Measurements from ENCODE around the gene DGKI. TPM values are rescaled to one million over a fixed set of nuclear protein-coding genes. Genes with fewer than 3 reads are reported as not detected.
A peak's percentile ranks its signal among the peaks of the same experiment; 100 is the strongest.

Gene DGKI
- total and polyA plus RNA-seq, 2 donors (not counting 1 experiment from before 2014, with no cell fraction given), result 0.74 to 2.1 TPM

DNA sequence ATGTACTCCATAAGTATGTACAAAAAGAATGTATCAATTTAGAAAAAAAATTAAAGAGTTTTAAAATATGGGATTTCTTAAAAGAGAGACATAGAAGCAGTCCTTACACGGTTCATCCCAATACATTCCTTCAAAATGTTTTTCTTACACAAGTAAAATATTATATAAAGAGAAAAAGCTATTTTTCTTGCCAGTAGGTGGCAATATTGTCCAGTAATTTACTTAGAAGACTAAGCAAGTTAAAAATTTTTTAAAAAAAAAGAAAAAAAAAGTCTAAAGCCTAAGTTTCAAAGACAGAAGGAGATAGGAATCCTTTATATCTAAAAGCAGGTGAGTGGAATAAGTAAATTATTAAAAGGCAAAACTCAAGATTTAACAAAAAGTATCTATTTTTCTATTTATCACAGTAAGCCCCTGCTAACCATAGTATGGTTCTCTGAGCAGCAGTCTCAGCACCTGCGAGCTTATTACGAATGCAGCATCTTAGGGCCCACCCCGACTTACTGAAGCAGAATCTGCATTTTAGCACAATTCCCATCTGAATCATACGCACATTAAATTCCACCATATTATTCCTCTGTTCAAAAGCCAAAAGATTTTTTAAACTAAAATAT is 240.6 kb downstream of the DGKI start:
- Histone ChIP-seq H2AFZ (ENCODE audit: low read length) (no peak overlapping the region), H3K79me2 (ENCODE audit: control insufficient read depth, insufficient read depth, low read length) (no peaks in the 10 kb centered on the region), H3K27ac (ENCODE audit: insufficient read depth, low read length) (no peak overlapping the region), H3K4me3 (replicated peaks in 1 of 4; ENCODE audit: control extremely low read depth in 1 of 4, insufficient read depth in 1 of 4, low read depth in 3 of 4, low read length in 4 of 4) (no peak overlapping the region), H3K9ac (ENCODE audit: insufficient read depth, low read length) (no peak overlapping the region), H3K4me1 (ENCODE audit: control insufficient read depth, extremely low read depth, insufficient read depth, low read length) (no peaks in the 10 kb centered on the region), H3K36me3 (ENCODE audit: control insufficient read depth, insufficient read depth, low read length) (no peaks in the 10 kb centered on the region), H4K20me1 (ENCODE audit: control insufficient read depth, extremely low read depth, insufficient read depth, low read length) (no peaks in the 10 kb centered on the region), H3K27me3 (ENCODE audit: control insufficient read depth, insufficient read depth, low read length) (no peaks in the 10 kb centered on the region), H3K9me3 (ENCODE audit: control insufficient read depth, insufficient read depth, low read depth, low read length) (no peaks in the 10 kb centered on the region), H3K4me2 (ENCODE audit: extremely low read depth, insufficient read depth, low read length) (no peak overlapping the region)
- TF ChIP-seq, protein P1, sequence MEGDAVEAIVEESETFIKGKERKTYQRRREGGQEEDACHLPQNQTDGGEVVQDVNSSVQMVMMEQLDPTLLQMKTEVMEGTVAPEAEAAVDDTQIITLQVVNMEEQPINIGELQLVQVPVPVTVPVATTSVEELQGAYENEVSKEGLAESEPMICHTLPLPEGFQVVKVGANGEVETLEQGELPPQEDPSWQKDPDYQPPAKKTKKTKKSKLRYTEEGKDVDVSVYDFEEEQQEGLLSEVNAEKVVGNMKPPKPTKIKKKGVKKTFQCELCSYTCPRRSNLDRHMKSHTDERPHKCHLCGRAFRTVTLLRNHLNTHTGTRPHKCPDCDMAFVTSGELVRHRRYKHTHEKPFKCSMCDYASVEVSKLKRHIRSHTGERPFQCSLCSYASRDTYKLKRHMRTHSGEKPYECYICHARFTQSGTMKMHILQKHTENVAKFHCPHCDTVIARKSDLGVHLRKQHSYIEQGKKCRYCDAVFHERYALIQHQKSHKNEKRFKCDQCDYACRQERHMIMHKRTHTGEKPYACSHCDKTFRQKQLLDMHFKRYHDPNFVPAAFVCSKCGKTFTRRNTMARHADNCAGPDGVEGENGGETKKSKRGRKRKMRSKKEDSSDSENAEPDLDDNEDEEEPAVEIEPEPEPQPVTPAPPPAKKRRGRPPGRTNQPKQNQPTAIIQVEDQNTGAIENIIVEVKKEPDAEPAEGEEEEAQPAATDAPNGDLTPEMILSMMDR (conservative IDR thresholded peaks at IDR 0.05 in 1 of 2, IDR thresholded peaks at IDR 0.05 in 1 of 2; ENCODE audit: low read depth in 1 of 2, low read length in 2 of 2), result no peak
- no peak for TF ChIP-seq EZH2 (IDR thresholded peaks at IDR 0.05; ENCODE audit: low read length, missing control alignments)
- peak; percentile 50 to 76 for DNase-seq (ENCODE audit: low read depth in 2 of 2)

DNA sequence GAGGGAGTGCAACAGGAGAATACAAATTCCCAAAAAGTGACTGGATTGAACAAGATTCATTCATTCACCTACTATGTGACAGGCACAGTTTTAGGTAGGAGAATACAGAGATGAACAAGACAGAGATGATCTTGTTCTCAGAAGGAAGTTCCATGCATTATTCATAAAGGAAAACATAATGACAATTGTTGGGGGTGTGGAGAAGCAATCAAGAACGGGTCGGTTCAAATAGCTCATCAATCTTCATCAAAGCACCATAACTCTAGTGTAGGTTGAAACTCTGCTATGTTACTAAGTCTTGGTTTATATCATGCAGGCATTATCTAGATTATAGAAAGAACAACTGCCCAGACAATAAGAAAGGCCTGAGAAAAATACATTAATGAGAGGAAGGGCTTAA is 243.7 kb downstream of the DGKI start:
- H3K36me3 ChIP-seq (ENCODE audit: control insufficient read depth, insufficient read depth, low read length), result no peaks in the 10 kb centered on the region
- H4K20me1 ChIP-seq (ENCODE audit: control insufficient read depth, extremely low read depth, insufficient read depth, low read length), result no peaks in the 10 kb centered on the region
- no peak overlapping the region for H3K9ac ChIP-seq (ENCODE audit: insufficient read depth, low read length)
- no peaks in the 10 kb centered on the region for H3K27me3 ChIP-seq (ENCODE audit: control insufficient read depth, insufficient read depth, low read length)
- TF ChIP-seq EZH2 (IDR thresholded peaks at IDR 0.05; ENCODE audit: low read length, missing control alignments), result no peak
- TF ChIP-seq, protein P1 (conservative IDR thresholded peaks at IDR 0.05 in 1 of 2, IDR thresholded peaks at IDR 0.05 in 1 of 2; ENCODE audit: low read depth in 1 of 2, low read length in 2 of 2), result no peak
- H3K27ac ChIP-seq (ENCODE audit: insufficient read depth, low read length), result no peak overlapping the region
- no peak overlapping the region for H3K4me3 ChIP-seq (replicated peaks in 1 of 4; ENCODE audit: control extremely low read depth in 1 of 4, insufficient read depth in 1 of 4, low read depth in 3 of 4, low read length in 4 of 4)
- H3K4me2 ChIP-seq (ENCODE audit: extremely low read depth, insufficient read depth, low read length), result no peak overlapping the region
- no peak for DNase-seq (ENCODE audit: low read depth in 2 of 2)
- no peak overlapping the region for H2AFZ ChIP-seq (ENCODE audit: low read length)
- H3K79me2 ChIP-seq (ENCODE audit: control insufficient read depth, insufficient read depth, low read length), result no peaks in the 10 kb centered on the region
- no peaks in the 10 kb centered on the region for H3K4me1 ChIP-seq (ENCODE audit: control insufficient read depth, extremely low read depth, insufficient read depth, low read length)
- no peaks in the 10 kb centered on the region for H3K9me3 ChIP-seq (ENCODE audit: control insufficient read depth, insufficient read depth, low read depth, low read length)

- no peak overlapping the region for H3K4me3 ChIP-seq (replicated peaks in 1 of 4; ENCODE audit: control extremely low read depth in 1 of 4, insufficient read depth in 1 of 4, low read depth in 3 of 4, low read length in 4 of 4)
- no peak overlapping the region for H3K9ac ChIP-seq (ENCODE audit: insufficient read depth, low read length)
- no peaks in the 10 kb centered on the region for H4K20me1 ChIP-seq (ENCODE audit: control insufficient read depth, extremely low read depth, insufficient read depth, low read length)
- DNase-seq (ENCODE audit: low read depth in 2 of 2), result no peak
- no peaks in the 10 kb centered on the region for H3K27me3 ChIP-seq (ENCODE audit: control insufficient read depth, insufficient read depth, low read length)
- no peak for TF ChIP-seq EZH2 (IDR thresholded peaks at IDR 0.05; ENCODE audit: low read length, missing control alignments)
- TF ChIP-seq, protein P1 (conservative IDR thresholded peaks at IDR 0.05 in 1 of 2, IDR thresholded peaks at IDR 0.05 in 1 of 2; ENCODE audit: low read depth in 1 of 2, low read length in 2 of 2), result no peak
- no peaks in the 10 kb centered on the region for H3K36me3 ChIP-seq (ENCODE audit: control insufficient read depth, insufficient read depth, low read length)
- H3K4me1 ChIP-seq (ENCODE audit: control insufficient read depth, extremely low read depth, insufficient read depth, low read length), result no peaks in the 10 kb centered on the region
- H2AFZ ChIP-seq (ENCODE audit: low read length), result no peak overlapping the region
- H3K79me2 ChIP-seq (ENCODE audit: control insufficient read depth, insufficient read depth, low read length), result no peaks in the 10 kb centered on the region
- no peaks in the 10 kb centered on the region for H3K9me3 ChIP-seq (ENCODE audit: control insufficient read depth, insufficient read depth, low read depth, low read length)
- no peak overlapping the region for H3K4me2 ChIP-seq (ENCODE audit: extremely low read depth, insufficient read depth, low read length)
- H3K27ac ChIP-seq (ENCODE audit: insufficient read depth, low read length), result no peak overlapping the region
Observed at GRCh38 chr7:137601642-137602041, 245.1 kb downstream of the DGKI start.
